ENCODE measurements around the gene IFT43. TPM values are rescaled to one million over a fixed set of nuclear protein-coding genes. Genes with fewer than 3 reads are reported as not detected.
"Not testable (repeated sequence)": the region's sequence is repeated elsewhere in the genome, so short reads cannot be mapped to it uniquely, and the experiment has no call there.

IFT43 gene
- total and polyA plus RNA-seq, 5 experiments from 2014 or later = 13.6 to 27.1 (median 15.6) TPM

DNA sequence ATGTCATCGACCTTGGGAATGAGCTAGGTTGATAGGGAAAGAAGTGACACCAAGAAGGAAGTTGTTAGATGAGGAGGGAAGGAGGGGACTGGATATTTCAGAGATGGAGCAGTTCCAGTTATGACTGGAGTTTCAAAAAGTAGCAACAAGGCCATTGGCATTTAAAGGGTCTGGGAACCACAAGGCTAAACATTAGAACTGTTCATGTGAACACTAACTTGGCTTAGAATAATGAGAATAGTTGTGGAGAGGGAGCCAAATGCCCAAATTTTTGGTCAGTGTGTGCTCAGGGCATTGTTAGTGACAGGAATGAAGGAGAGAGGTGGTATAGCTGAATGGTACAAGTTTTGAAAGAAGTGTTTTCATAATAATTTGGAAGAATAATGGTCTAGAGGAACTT lies 16.8 kb downstream of the IFT43 start:
- H3K27me3 Mint-ChIP-seq = no peaks in the 10 kb centered on the region
- no peak overlapping the region for H3K4me3 Mint-ChIP-seq
- POLR2A ChIA-PET = no interaction called here
- no peak for ATAC-seq
- H3K27ac Mint-ChIP-seq = no peak overlapping the region
- no peak for DNase-seq
- peaks cover 3 to 22% (median 17%) of the 10 kb centered on the region in 9 donors for H3K9me3 Mint-ChIP-seq
- H3K36me3 Mint-ChIP-seq = peaks cover 43 to 78% (median 74%) of the 10 kb centered on the region in 3 donors
- H3K4me1 Mint-ChIP-seq = peaks cover 0 to 2% (median 0%) of the 10 kb centered on the region in 4 donors

DNA sequence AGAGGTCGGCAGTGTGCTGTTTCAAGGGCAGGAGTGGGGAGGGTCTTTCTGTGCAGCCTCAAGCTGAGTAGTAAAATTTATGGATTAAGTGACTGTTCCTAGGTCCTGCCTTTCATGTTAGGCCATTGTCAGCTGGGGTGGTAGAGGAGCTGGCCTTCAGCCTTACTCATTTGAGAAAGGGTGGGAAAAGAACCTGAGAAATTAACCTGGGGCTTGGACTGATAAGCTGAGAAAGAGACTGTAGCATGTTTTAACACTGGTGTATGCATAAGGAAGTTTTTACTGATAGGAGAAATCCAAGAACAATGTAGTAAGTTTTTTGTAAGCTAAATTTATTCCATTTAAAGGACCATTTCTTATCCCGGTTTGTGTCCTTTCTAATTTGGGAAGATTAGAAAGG lies 20.7 kb downstream of the IFT43 start:
- no peak for DNase-seq
- H3K27ac Mint-ChIP-seq = peak overlapping the region in 1 of 10 donors; percentile 41
- no peaks in the 10 kb centered on the region for H3K4me1 Mint-ChIP-seq
- no peaks in the 10 kb centered on the region for H3K27me3 Mint-ChIP-seq
- peaks cover 3 to 22% (median 17%) of the 10 kb centered on the region in 9 donors for H3K9me3 Mint-ChIP-seq
- H3K36me3 Mint-ChIP-seq = peaks cover 42 to 72% (median 70%) of the 10 kb centered on the region in 3 donors
- no peak for ATAC-seq
- POLR2A ChIA-PET = interaction anchor here (0.7 kb wide), 1 partner anchor 107 kb away, joined by 3 read pairs; no protein-coding TSS in a partner anchor
- H3K4me3 Mint-ChIP-seq = no peak overlapping the region

DNA sequence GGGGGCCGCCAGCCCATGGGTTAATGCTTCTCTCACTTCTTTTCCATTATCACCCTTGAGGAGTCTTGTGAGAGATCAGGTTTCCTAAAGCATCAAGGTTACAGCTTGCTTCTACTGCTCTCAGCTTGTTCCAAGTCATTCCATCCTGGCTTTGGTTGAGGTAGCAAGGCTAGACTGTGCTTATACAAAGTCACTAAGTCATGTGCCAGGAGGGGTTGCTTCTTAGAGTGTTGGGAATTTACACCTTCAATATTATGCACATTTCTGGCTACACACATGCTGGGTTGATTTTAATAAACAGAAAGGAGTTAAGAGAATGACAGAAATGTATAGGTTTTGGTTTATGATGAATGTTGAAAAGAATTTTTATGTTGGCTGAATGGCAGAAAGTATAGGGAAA lies 21.8 kb downstream of the IFT43 start:
- Mint-ChIP-seq H3K27me3 (no peaks in the 10 kb centered on the region), H3K4me3 (no peak overlapping the region), H3K4me1 (no peaks in the 10 kb centered on the region), H3K27ac (peak overlapping the region in 1 of 10 donors; percentile 37), H3K36me3 (peaks cover 40 to 76% (median 65%) of the 10 kb centered on the region in 3 donors), H3K9me3 (peaks cover 3 to 22% (median 16%) of the 10 kb centered on the region in 9 donors)
- POLR2A ChIA-PET = no interaction called here
- ATAC-seq = no peak
- no peak for DNase-seq

DNA sequence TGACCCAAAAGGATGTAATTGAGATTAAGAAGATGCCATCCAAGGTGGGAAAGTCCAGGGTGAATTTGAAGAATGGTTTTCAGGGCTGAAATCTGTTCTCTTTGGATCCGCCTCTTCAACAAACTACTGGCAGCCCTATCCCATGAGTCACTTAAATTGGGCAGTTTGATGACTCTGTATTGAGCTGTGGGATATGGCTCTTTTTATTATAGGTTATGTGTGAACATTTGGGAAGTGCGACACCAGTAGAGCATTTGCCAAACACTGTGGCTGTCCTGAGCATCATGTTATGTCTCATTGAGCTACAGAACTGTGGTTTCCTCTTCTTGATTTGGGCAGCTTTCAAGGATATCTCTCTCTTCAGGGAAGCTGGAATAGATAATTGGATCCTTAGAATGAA lies 22.3 kb downstream of the IFT43 start:
- no peaks in the 10 kb centered on the region for H3K4me1 Mint-ChIP-seq
- H3K27ac Mint-ChIP-seq = no peak overlapping the region
- H3K36me3 Mint-ChIP-seq = peaks cover 40 to 76% (median 65%) of the 10 kb centered on the region in 3 donors
- POLR2A ChIA-PET = no interaction called here
- H3K27me3 Mint-ChIP-seq = no peaks in the 10 kb centered on the region
- H3K9me3 Mint-ChIP-seq = peaks cover 3 to 21% (median 16%) of the 10 kb centered on the region in 9 donors
- DNase-seq (no peak), ATAC-seq (no peak)
- no peak overlapping the region for H3K4me3 Mint-ChIP-seq

DNA sequence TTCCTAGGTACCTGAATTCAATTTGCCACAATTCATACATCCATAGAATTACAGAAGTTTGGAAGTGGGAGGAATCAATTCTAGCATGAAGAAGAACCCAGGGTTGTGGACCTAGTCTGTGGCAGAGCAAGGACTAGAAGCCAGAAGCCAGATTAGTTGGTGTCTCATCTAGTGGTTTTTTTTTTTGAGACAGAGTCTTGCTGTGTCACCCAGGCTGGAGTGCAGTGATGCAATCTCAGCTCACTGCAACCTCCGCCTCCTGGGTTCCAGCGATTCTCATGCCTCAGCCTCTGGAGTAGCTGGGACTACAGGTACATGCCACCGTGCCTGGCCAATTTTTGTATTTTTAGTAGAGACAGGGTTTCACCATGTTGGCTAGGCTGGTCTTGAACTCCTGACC lies 24.1 kb downstream of the IFT43 start:
- POLR2A ChIA-PET, ATAC-seq, H3K4me1 Mint-ChIP-seq, DNase-seq, H3K4me3 Mint-ChIP-seq, H3K27me3 Mint-ChIP-seq, H3K27ac Mint-ChIP-seq: not testable (repeated sequence)
- Mint-ChIP-seq H3K36me3 (peaks cover 41 to 83% (median 67%) of the 10 kb centered on the region in 3 donors), H3K9me3 (peaks cover 0 to 12% (median 8%) of the 10 kb centered on the region in 9 donors)

DNA sequence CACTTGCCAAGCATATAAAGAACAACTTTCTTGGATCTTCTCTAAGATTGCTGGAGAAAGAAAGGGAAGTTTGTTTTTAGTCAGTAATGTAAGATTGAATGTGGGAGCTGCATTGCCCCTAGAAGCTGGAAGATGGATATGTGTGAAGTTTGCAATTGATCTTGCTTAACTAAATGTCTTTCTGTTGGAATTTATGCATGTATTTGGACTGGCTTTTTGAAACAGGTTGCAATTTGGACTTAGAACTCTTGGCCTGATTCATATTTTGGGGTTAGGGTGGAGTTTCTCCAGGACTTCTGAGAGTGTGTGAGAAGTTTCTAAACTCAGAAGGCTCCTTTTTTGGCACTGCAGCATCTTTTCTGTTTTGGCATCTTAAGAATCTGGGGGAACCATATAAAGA lies 26.4 kb downstream of the IFT43 start:
- ATAC-seq (no peak), DNase-seq (no peak)
- Mint-ChIP-seq H3K4me1 (peaks cover 0 to 5% (median 2%) of the 10 kb centered on the region in 4 donors), H3K36me3 (peaks cover 43 to 83% (median 69%) of the 10 kb centered on the region in 3 donors), H3K4me3 (no peak overlapping the region), H3K27me3 (no peaks in the 10 kb centered on the region), H3K9me3 (peaks cover 0 to 7% (median 0%) of the 10 kb centered on the region in 9 donors), H3K27ac (no peak overlapping the region)
- POLR2A ChIA-PET = no interaction called here

DNA sequence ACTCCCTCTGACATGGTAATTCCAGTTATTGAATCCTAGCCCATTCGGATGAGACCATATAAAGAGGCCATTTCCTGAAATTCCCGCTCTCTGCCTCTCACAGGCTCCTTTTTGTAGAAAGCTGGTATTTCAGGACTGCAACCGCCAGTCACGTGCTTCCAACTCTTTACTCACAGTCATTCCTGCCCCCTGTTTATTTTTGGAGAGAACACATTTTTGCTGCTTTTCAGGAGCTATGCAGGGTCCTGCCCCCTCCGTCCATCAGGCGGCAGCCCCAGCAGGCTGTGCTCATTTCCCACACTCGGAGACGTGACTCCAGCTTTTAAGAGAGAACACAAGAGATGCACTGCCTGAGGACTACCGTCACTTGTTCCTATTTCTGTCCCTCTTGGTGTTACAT lies 26.8 kb downstream of the IFT43 start:
- DNase-seq (no peak), ATAC-seq (no peak)
- Mint-ChIP-seq H3K4me1 (peaks cover 0 to 6% (median 3%) of the 10 kb centered on the region in 4 donors), H3K27ac (no peak overlapping the region), H3K36me3 (peaks cover 46 to 83% (median 70%) of the 10 kb centered on the region in 3 donors), H3K4me3 (no peak overlapping the region), H3K27me3 (no peaks in the 10 kb centered on the region), H3K9me3 (peaks cover 0 to 11% (median 4%) of the 10 kb centered on the region in 9 donors)
- POLR2A ChIA-PET = no interaction called here

DNA sequence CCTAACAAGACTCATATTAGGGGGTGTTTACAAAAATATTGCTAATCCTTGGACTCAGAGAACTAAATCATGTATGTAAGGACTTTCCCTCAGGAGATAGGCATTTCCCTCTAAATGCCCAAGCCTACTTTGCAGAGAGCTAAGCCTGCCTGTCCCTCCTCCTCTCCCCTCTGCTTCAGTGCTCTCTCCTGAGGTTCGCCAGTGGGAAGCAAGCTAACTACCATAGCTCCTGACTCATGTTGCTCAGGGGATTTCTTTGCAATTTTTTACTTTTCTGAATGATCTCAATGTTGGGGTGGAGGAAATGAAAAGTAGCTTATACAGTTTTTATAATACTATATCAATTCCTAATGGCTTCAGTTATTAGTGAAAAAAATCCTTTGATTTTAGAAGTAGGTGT lies 29.6 kb downstream of the IFT43 start:
- Mint-ChIP-seq H3K27me3 (no peaks in the 10 kb centered on the region), H3K9me3 (peaks cover 15 to 40% (median 28%) of the 10 kb centered on the region in 9 donors), H3K27ac (no peak overlapping the region), H3K36me3 (peaks cover 68 to 93% (median 81%) of the 10 kb centered on the region in 3 donors), H3K4me3 (no peak overlapping the region), H3K4me1 (peaks cover 0 to 7% (median 3%) of the 10 kb centered on the region in 4 donors)
- POLR2A ChIA-PET = no interaction called here
- no peak for DNase-seq
- ATAC-seq = no peak

DNA sequence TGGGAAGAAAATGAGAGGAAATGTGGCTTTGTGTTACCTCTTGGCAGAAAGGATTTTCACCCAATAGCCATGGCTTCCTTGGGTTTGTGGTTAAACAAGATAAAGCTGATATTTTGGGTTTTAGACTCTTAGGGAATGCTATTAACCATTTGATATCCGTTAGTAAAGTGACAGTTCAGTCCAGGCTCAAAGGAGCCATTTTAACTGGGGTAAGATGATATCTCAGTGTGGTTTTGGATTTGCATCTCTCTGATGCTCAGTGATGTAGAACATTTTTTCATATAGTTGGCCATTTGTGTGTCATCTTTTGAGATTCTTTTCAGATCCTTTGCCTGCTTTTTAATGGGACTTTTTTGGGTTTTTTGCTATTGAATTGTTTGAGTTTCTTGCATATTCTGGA lies 30.1 kb downstream of the IFT43 start:
- H3K4me1 Mint-ChIP-seq = peaks cover 0 to 10% (median 3%) of the 10 kb centered on the region in 4 donors
- H3K27me3 Mint-ChIP-seq = no peaks in the 10 kb centered on the region
- POLR2A ChIA-PET = no interaction called here
- ATAC-seq (no peak), DNase-seq (no peak)
- H3K9me3 Mint-ChIP-seq = peaks cover 18 to 40% (median 33%) of the 10 kb centered on the region in 9 donors
- H3K27ac Mint-ChIP-seq = no peak overlapping the region
- no peak overlapping the region for H3K4me3 Mint-ChIP-seq
- H3K36me3 Mint-ChIP-seq = peaks cover 70 to 95% (median 85%) of the 10 kb centered on the region in 3 donors

DNA sequence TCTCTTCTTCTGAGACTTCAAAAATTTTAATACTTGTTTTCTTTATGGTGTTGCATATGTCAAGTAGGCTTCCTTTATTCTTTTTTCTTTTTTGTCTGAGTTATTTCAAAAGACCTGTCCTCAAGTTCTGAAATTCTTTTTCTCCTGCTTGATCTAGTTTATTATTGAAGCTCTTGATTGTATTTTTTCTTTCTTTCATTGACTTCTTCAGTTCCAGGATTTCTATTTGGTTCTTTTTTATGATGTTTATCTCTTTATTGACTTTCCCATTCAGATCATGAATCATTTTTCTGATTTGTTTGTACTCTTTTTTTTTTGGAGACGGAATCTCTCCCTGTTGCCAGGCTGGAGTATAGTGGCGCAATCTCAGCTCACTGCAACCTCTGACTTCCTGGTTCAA lies 34.1 kb downstream of the IFT43 start:
- Mint-ChIP-seq H3K27me3 (no peaks in the 10 kb centered on the region), H3K36me3 (peaks cover 64 to 88% (median 85%) of the 10 kb centered on the region in 3 donors), H3K27ac (no peak overlapping the region), H3K4me3 (no peak overlapping the region), H3K9me3 (peaks cover 18 to 40% (median 33%) of the 10 kb centered on the region in 9 donors), H3K4me1 (peaks cover 0 to 10% (median 3%) of the 10 kb centered on the region in 4 donors)
- DNase-seq (no peak), ATAC-seq (no peak)
- POLR2A ChIA-PET = no interaction called here

DNA sequence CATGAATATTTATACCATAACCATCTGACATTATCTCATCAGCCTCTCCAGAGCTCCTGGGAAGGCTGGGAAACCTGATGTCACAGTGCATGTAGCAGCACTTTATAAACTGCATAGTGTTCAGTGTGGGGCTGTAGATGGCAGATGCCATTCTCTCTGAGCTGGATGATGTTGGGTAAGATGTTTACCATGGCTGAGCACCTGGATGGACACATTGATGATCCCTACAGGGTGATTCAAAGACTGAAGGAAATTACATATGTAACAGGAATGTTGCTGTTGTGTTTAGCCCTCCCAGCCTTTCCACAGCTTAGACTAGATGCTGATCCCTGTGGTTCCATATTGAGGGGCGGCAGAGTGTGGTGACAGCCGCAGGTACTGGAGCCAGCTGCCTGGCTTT lies 37.4 kb downstream of the IFT43 start:
- ATAC-seq (no peak), DNase-seq (no peak)
- H3K9me3 Mint-ChIP-seq = peaks cover 14 to 25% (median 23%) of the 10 kb centered on the region in 9 donors
- no peaks in the 10 kb centered on the region for H3K27me3 Mint-ChIP-seq
- H3K36me3 Mint-ChIP-seq = peaks cover 37 to 77% (median 71%) of the 10 kb centered on the region in 3 donors
- POLR2A ChIA-PET = no interaction called here
- H3K27ac Mint-ChIP-seq = no peak overlapping the region
- H3K4me3 Mint-ChIP-seq = no peak overlapping the region
- H3K4me1 Mint-ChIP-seq = peaks cover 0 to 5% (median 0%) of the 10 kb centered on the region in 4 donors

DNA sequence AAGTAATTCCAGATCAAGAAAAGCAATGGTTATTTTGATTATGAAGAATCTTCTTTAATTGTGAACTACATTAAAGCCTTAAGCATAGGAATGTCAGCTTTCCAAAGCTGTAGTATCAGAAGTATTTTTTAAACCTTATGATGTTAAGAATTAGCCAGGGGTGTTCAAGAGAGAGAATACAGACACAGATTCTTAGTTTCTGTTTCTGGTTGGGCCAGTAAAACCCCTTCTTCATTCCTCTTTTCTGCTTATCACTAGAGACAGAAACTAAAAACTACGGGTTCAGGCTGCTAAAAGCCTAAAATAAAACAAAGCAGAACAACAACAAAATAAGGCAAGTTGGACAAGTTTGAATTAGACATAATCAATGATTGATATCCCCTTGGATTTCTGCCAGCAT lies 38.2 kb downstream of the IFT43 start:
- no peaks in the 10 kb centered on the region for H3K27me3 Mint-ChIP-seq
- H3K27ac Mint-ChIP-seq = no peak overlapping the region
- H3K4me3 Mint-ChIP-seq = no peak overlapping the region
- H3K36me3 Mint-ChIP-seq = peaks cover 31 to 77% (median 68%) of the 10 kb centered on the region in 3 donors
- DNase-seq (no peak), ATAC-seq (no peak)
- POLR2A ChIA-PET = no interaction called here
- H3K9me3 Mint-ChIP-seq = peaks cover 9 to 19% (median 16%) of the 10 kb centered on the region in 9 donors
- H3K4me1 Mint-ChIP-seq = peaks cover 0 to 5% (median 0%) of the 10 kb centered on the region in 4 donors

DNA sequence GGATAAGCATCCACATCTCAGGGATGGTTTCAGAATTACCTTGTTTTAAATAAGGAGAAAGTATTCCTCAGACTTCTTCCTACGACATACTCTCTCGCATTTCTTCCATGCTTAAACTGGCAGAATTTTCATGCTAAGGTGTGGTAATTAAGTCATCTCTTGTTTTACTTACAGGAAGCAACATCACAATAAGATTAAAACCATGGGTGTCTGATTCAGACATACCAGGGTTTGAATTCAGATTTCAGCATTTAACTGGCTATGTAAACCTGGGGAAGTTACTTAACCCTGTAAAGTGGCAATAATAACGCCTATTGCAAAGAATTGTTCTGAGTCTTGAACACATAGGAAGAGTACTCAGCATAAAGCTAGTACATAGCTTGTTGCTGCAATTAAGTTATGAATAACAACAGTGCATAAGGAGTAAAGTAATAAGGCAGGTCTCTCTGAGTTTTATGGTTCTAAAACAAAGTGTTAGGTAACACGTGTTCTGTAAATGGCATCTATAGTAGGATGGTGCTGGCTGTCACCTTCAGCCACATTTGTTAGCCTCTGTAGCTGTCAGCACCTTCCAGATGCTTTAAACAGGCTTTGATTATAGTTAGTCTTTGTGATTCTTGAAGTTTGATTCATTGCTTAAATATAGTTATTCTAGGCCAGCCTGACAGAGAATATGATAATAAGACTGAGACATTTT lies 38.8 kb downstream of the IFT43 start:
- no peak overlapping the region for H3K27ac Mint-ChIP-seq
- H3K36me3 Mint-ChIP-seq = peaks cover 25 to 77% (median 62%) of the 10 kb centered on the region in 3 donors
- DNase-seq (no peak), ATAC-seq (no peak)
- H3K4me1 Mint-ChIP-seq = peaks cover 0 to 5% (median 0%) of the 10 kb centered on the region in 4 donors
- POLR2A ChIA-PET = no interaction called here
- H3K27me3 Mint-ChIP-seq = no peaks in the 10 kb centered on the region
- H3K4me3 Mint-ChIP-seq = no peak overlapping the region
- H3K9me3 Mint-ChIP-seq = peaks cover 5 to 13% (median 10%) of the 10 kb centered on the region in 9 donors

All from naive thymus-derived CD8-positive, alpha-beta T cell (primary cell).